K562 (cell line): Measurements from ENCODE around the gene PCDH12. TPM values are rescaled to one million over a fixed set of nuclear protein-coding genes. Genes with fewer than 3 reads are reported as not detected.

ENCODE experiments used
- ATAC-seq: fragments of 200-7000 bp; cut with Tn5 transposase; 3 replicates; pipeline ENCODE4 v1.9.1; 2020; ENCODE audit warnings: moderate library complexity
- BruUV-seq: library from RNA; stranded (reverse); fragments of 400-500 nt; replicated peaks from 2 replicates; lab custom pipeline; 2021; lab: Mats Ljungman, UMichigan
- CTCF ChIA-PET: fragments of 300-600 bp; formaldehyde crosslinking; extraction: SDS; loops from one replicate; lab custom pipeline; 2021; ENCODE audit warnings: low intra/inter-chr PET ratio; lab: Yijun Ruan, JAX
- POLR2A ChIA-PET: fragments of 300-600, 350-650 bp; sonication (Branson Sonifier 250); formaldehyde crosslinking; extraction: SDS; loops from one replicate; lab custom pipeline; 2021; ENCODE audit warnings: antibody characterized with exemption, inconsistent platforms; lab: Yijun Ruan, JAX
- DNase-seq, 4 experiments: peaks; one replicate each; pipeline versions ENCODE4 v3.0.0 to v3.0.0-alpha.2; 2011 to 2018; ENCODE audit warnings: low spot score in 3 of 4, mixed read lengths in 3 of 4; ENCODE audit errors: extremely low read depth in 1 of 4
- FAIRE-seq: peaks from 2 replicates; lab custom pipeline; 2011; peaks lifted over from hg19 to GRCh38; lab: Jason Lieb, UNC
- H2AFZ ChIP-seq: 2 replicates; pipeline ENCODE4 v1.6.0; 2011; ENCODE audit warnings: low read depth, low read length, control low read depth, inconsistent platforms
- H3K27ac ChIP-seq: fragments of 200-600 bp; 3 replicates; pipeline ENCODE4 v1.8.0; 2011; ENCODE audit warnings: low read depth, mild to moderate bottlenecking, control low read depth, inconsistent platforms, low read length, moderate library complexity, mixed read lengths; ENCODE audit errors: extremely low read depth
- H3K27me3 ChIP-seq, 2 experiments: fragments of 300-600 bp in 1 of 2; 2 replicates in 1 of 2; 3 replicates in 1 of 2; pipeline versions ENCODE4 v1.6.0 to v1.8.0; 2011; ENCODE audit warnings: inconsistent platforms in 2 of 2, low read length in 2 of 2, mild to moderate bottlenecking in 1 of 2, mixed read lengths in 1 of 2, moderate library complexity in 1 of 2; ENCODE audit not compliant: control insufficient read depth in 2 of 2, insufficient read depth in 2 of 2
- H3K36me3 ChIP-seq: fragments of 300-600 bp; 3 replicates; pipeline ENCODE4 v1.8.0; 2011; ENCODE audit warnings: mild to moderate bottlenecking, low read length, inconsistent platforms; ENCODE audit not compliant: control insufficient read depth, insufficient read depth
- H3K4me1 ChIP-seq, 2 experiments: fragments of 200-600 bp in 1 of 2; replicated peaks in 1 of 2; 2 replicates in 1 of 2; 3 replicates in 1 of 2; pipeline versions ENCODE4 v1.5.1 to v1.8.0; 2011; ENCODE audit warnings: inconsistent platforms in 2 of 2, low read length in 2 of 2, mild to moderate bottlenecking in 1 of 2, mixed read lengths in 1 of 2, moderate library complexity in 1 of 2; ENCODE audit not compliant: control insufficient read depth in 2 of 2, insufficient read depth in 2 of 2
- H3K4me2 ChIP-seq: 2 replicates; pipeline ENCODE4 v1.6.1; 2011; ENCODE audit warnings: low read length, control low read depth, inconsistent platforms, mixed read lengths; ENCODE audit not compliant: insufficient read depth
- H3K4me3 ChIP-seq: fragments of 200-600 bp; sonication (generic), shearing (Covaris generic); 2 replicates; pipeline ENCODE4 v1.5.1; 2016; ENCODE audit warnings: control low read depth, inconsistent platforms
- H3K79me2 ChIP-seq: fragments of 200-600 bp; 3 replicates; pipeline ENCODE4 v1.8.0; 2011; ENCODE audit warnings: low read length, inconsistent platforms; ENCODE audit not compliant: control insufficient read depth, insufficient read depth
- H3K9ac ChIP-seq, 2 experiments: 2 replicates each; pipeline versions ENCODE4 v1.6.0 to v1.6.1; 2011; ENCODE audit warnings: low read depth in 2 of 2, low read length in 2 of 2, control low read depth in 1 of 2, inconsistent platforms in 1 of 2, mild to moderate bottlenecking in 1 of 2, mixed read lengths in 1 of 2; ENCODE audit not compliant: insufficient read depth in 1 of 2
- H3K9me1 ChIP-seq: one replicate; pipeline ENCODE4 v1.6.0; 2011; ENCODE audit warnings: inconsistent platforms, mild to moderate bottlenecking, low read length, moderate library complexity; ENCODE audit not compliant: control insufficient read depth, insufficient read depth
- H3K9me3 ChIP-seq: replicated peaks from 2 replicates; pipeline ENCODE4 v1.5.1; 2011; ENCODE audit warnings: low read depth, low read length, inconsistent platforms; ENCODE audit not compliant: control insufficient read depth, insufficient read depth
- H4K20me1 ChIP-seq: replicated peaks from 2 replicates; pipeline ENCODE4 v1.6.1; 2011; ENCODE audit warnings: low read length, inconsistent platforms, mixed read lengths; ENCODE audit not compliant: control insufficient read depth, insufficient read depth
- HMGXB4 ChIP-seq: sonication (generic); formaldehyde crosslinking; IDR thresholded peaks from 2 replicates; pipeline ENCODE4 v1.8.1; 2023; ENCODE audit warnings: mild to moderate bottlenecking, missing genetic modification reagents
- JUNB ChIP-seq: fragments of 450-650 bp; formaldehyde crosslinking; conservative IDR thresholded peaks from 2 replicates; pipeline ENCODE4 v1.4.0; 2020; ENCODE audit warnings: mild to moderate bottlenecking
- MBD2 ChIP-seq: sonication (generic); IDR thresholded peaks from 2 replicates; pipeline ENCODE4 v1.6.1; 2016; ENCODE audit warnings: low read depth, borderline replicate concordance
- POLR3G ChIP-seq: IDR thresholded peaks from 2 replicates; pipeline ENCODE4 v1.6.1; 2011; ENCODE audit not compliant: insufficient read length, insufficient replicate concordance; ENCODE audit errors: extremely low read depth
- SMAD3 ChIP-seq: fragments of 450-650 bp; formaldehyde crosslinking; conservative IDR thresholded peaks from 2 replicates; pipeline ENCODE4 v1.4.0; 2020; ENCODE audit warnings: mild to moderate bottlenecking
- TRIM24 ChIP-seq, 2 experiments: fragments of 450-650 bp; IDR thresholded peaks; 2 replicates each; pipeline ENCODE4 v1.6.1; 2016
- U2AF1 ChIP-seq: fragments of 200-400 bp; formaldehyde crosslinking; optimal IDR thresholded peaks from 2 replicates; pipeline ENCODE3; 2017; ENCODE audit warnings: mild to moderate bottlenecking, low read depth, low read length, moderate library complexity
- ZBTB17 ChIP-seq: fragments of 450-650 bp; formaldehyde crosslinking; IDR thresholded peaks from 2 replicates; pipeline ENCODE4 v1.4.0; 2020; ENCODE audit warnings: mild to moderate bottlenecking
- ZEB2 ChIP-seq: fragments of 450-650 bp; IDR thresholded peaks from 2 replicates; pipeline ENCODE4 v1.6.1; 2016
- ZNF175 ChIP-seq: fragments of 200-800 bp; sonication (Bioruptor generic); IDR thresholded peaks from 2 replicates; pipeline ENCODE4 v1.6.1; 2016; ENCODE audit warnings: low read depth, mild to moderate bottlenecking, missing genetic modification characterization, missing compliant biosample characterization
- ZNF282 ChIP-seq: sonication (generic); formaldehyde crosslinking; IDR thresholded peaks from 2 replicates; pipeline ENCODE4 v1.8.1; 2023; ENCODE audit warnings: missing genetic modification reagents
- WGBS: fragments of 100-300 bp; shearing (Covaris generic); methylation state at CpG from one replicate; pipeline ENCODE4 v1.1.6; 2016; ENCODE audit warnings: low coverage, mixed read lengths; ENCODE audit not compliant: insufficient coverage; ENCODE audit errors: missing lambda C conversion rate; 5-methylcytosine and 5-hydroxymethylcytosine counted together
- in situ Hi-C: fragments of 300-500 bp; cut with MboI; formaldehyde crosslinking; loops from 4 replicates; pipeline ENCODE4 v1.15.0; 2018; ENCODE audit warnings: inconsistent platforms, mixed read lengths
- intact Hi-C: fragments of 100-400 bp; cut with micrococcal nuclease; formaldehyde crosslinking; loops from 2 replicates; pipeline ENCODE4 v1.14.2; 2022
- polyA plus RNA-seq, 8 experiments: library from polyadenylated mRNA; depleted of rRNA in 4 of 8; stranded (reverse) in 5 of 8; unstranded in 3 of 8; fragments of >200 nt; fragmentation: Nextera tagmentation in 2 of 8; fragmentation: Illumina TruSeq in 1 of 8; extraction: Ambion mirVana in 2 of 8; extraction: Trizol in 1 of 8; gene quantifications; 2 replicates each; pipeline versions ENCODE4 v1.2.1 to v1.2.3, GENCODE V29; 2011 to 2014; ENCODE audit warnings: inconsistent platforms in 1 of 8, missing spikeins in 1 of 8
- total RNA-seq, 7 experiments: library from RNA; depleted of rRNA in 6 of 7; stranded (reverse); fragments of >200 nt in 6 of 7; fragmentation: Illumina TruSeq in 2 of 7; extraction: Trizol in 2 of 7; gene quantifications; 2 replicates each; pipeline versions ENCODE4 v1.2.1 to v1.2.3, GENCODE V29; 2011 to 2021; ENCODE audit warnings: low replicate concordance in 1 of 7
- TF ChIP-seq, protein P1 (sequence below): fragments of 450-650 bp; IDR thresholded peaks from 2 replicates; pipeline ENCODE4 v1.6.1; 2016; ENCODE audit warnings: missing biosample characterization, missing genetic modification characterization

Gene PCDH12
- total and polyA plus RNA-seq, 9 of the 15 experiments (the other 6 are each of a cell fraction or from before 2014, with no cell fraction given) = 0.01 to 0.04 (median 0.01) TPM; not detected in 4

GRCh38 chr5:141995656-141996055 is 37.7 kb upstream of the PCDH12 start:
- H4K20me1 ChIP-seq = no peaks in the 10 kb centered on the region
- H3K9me1 ChIP-seq = no peaks in the 10 kb centered on the region
- H3K79me2 ChIP-seq = no peaks in the 10 kb centered on the region
- no peak overlapping the region for H3K27ac ChIP-seq
- no peaks in the 10 kb centered on the region for H3K27me3 ChIP-seq
- WGBS = 97% methylated on average over 3 of the region's 3 CpGs
- H2AFZ ChIP-seq = no peak overlapping the region
- DNase-seq (no peak), FAIRE-seq (no peak), ATAC-seq (no peak)
- H3K4me1 ChIP-seq = no peaks in the 10 kb centered on the region
- H3K36me3 ChIP-seq = peaks cover 65% of the 10 kb centered on the region
- H3K9me3 ChIP-seq = no peaks in the 10 kb centered on the region
- ChIA-PET POLR2A (interaction anchor here (1.2 kb wide), 1 partner anchor 304 kb away, joined by 4 read pairs; no protein-coding TSS in a partner anchor), CTCF (no interaction called here)
- intact Hi-C loops = no loop called here
- H3K4me3 ChIP-seq = no peak overlapping the region
- no TSS peak for BruUV-seq
- no peak overlapping the region for H3K9ac ChIP-seq
- no peak overlapping the region for H3K4me2 ChIP-seq
- in situ Hi-C loops = no loop called here
- TF ChIP-seq TRIM24 (IDR thresholded peaks at IDR 0.05) (no peak), MBD2 (no peak), JUNB (CRISPR knock-in tag) (no peak), HMGXB4 (no peak), SMAD3 (CRISPR knock-in tag) (no peak), ZEB2 (no peak), ZNF282 (CRISPR knock-in tag) (no peak), ZBTB17 (CRISPR knock-in tag) (no peak), U2AF1 (no peak), ZNF175 (no peak), POLR3G (no peak)
- TF ChIP-seq, protein P1, sequence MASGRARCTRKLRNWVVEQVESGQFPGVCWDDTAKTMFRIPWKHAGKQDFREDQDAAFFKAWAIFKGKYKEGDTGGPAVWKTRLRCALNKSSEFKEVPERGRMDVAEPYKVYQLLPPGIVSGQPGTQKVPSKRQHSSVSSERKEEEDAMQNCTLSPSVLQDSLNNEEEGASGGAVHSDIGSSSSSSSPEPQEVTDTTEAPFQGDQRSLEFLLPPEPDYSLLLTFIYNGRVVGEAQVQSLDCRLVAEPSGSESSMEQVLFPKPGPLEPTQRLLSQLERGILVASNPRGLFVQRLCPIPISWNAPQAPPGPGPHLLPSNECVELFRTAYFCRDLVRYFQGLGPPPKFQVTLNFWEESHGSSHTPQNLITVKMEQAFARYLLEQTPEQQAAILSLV = no peak
